Stimulated activated CD8-positive, alpha-beta memory T cell treated with anti-CD3 and anti-CD28 coated beads, Interleukin-4, amount 100 ng/mL, for 1 hour (primary cell): ENCODE measurements around the gene RXRA.

ENCODE experiments used
- DNase-seq, 2 donors: peaks; one replicate each; pipeline ENCODE4 v3.0.0-alpha.2; 2020; ENCODE audit warnings: low read depth in 2 of 2, low spot score in 1 of 2

The RXRA gene

GRCh38 chr9:134322781-134323241, 3.4 kb upstream of the RXRA start:
- no peak for DNase-seq

DNA sequence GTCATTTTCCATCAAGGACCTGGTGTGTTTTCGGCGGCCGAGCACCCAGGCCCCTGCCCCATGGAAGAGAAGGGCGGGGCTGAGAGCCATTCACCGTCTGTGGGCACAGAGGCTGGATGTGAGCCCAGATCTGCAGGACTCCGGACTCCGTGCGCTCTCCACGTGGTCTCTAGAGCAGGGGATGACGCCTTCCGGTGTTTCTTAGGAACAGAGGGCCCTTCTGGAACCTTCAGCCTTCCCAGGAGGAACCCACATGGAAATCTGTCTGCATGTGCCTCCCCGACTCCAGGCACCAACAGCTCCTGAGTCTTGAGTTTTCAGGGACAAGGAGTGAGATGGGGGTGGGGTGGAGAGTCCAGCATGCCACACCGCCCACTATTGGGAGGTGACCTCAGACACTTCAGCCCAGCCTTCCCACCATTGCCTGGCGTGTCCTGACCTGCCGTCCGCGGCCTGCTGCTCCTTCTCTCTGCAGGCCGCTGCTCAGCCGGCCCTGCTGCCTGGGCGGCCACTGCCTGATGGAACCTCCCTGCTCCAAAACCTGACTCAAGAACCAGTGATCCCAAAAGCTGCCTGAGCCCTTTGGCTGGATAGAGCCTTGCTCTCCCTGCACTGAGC, 2.4 kb upstream of the RXRA start:
- DNase-seq, result no peak

DNA sequence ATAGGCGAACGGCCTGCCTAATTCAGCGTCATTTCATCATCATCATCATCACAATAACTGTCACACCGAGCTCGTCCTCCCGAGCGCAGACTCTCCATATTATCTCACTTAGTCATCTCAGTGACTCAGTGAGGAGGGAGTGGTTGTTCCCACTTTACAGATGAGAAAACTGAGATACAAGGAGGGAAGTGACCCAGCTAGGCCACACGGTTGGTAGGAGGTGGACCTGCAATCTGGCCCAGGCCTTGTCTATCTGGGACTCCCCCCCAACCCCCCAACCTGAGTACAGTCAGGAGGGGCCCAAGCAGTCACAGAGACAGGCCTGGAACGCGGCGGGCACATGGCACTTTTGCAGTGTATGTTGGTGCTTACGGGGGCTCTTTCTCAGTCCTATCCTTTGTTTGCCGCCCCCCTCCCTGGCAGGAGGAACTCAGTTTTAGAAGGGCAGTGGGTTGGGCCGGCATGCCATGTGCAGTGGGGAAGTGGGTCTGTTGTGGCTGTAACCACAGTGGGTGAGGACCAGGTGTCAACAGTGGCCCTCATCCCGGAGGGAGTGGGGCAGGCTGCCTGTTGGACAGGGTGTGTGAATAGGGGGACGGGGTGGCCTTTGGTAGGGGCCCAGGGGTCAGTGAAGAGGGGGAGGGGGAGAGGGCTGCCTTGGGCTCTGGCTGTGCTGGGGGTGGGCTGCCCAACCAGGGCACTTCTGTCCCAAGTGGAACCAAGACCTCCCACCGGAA, 1.7 kb upstream of the RXRA start:
- no peak for DNase-seq

- DNase-seq, result no peak
These were observed 1.0 kb upstream of the RXRA start for GRCh38 chr9:134325096-134325812.

DNA sequence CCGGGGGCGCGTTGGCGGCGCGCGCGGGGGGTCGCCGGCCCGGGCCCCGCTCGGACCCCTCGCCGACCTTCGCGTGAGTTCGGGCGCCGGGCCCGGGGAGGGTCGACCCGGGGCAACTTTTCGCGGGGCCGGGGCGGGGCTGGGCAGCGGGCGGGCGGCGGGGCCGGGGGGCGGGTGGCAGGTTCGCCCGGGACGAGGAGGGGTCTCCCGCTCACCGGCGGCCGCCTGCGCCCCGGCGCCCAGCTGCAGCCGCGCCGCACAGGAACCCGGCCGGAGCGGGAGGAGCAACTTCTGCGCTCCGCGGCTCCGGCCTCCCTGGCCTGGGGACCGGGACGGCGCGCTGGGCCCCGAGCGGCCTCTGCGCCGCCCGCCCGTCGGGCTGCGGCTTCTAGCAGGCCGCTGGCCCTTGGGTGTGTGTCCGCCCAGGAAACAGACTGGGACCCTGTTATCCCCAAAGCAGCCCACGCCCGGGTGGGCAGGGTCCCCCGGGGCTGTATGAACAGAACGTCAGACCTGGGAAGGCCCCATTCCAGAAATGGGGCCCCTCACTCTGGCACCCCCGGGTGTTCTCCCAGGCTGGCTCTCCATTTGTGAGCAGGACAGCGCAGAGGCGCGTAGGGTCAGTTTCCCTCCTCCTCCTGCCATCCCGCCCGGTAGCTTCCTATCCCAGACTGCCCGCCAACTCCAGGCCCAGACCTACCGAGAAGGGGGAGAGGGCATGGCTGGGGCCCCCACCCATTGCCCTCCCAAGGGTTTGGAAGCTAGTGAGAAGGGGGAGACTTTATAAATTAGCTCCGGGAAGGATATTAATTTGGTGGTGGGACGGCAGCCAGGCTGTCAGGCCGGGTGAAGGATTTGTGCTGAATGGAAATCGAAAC, 708 bp downstream of the RXRA start:
- DNase-seq, result no peak

DNA sequence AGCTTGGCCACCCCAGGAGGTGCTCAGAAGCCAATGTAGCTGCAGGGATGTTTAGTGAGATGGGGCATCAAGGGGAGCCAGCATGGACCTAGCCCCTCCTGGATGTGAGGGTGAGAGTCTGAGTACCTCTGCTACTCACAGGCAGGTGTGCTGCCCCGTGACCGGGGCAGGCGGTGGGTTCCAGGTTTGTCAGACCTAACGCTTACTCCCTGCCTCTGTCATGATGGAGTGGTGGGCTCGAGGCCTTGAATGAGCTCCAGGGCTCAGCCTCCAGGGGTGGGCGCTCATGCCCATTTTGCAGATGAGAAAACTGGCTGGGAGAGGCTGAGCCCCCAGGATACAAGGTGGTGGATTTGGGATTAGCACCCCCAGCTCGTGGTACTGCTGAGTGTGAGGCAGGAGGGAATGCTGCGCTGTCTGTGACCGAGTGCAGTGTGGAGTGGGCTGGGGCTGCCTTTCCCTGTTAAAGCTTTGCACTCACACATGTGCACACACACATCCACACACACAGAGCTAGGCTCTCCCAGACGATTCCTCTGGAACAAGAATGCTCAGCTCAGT, 1.5 kb downstream of the RXRA start:
- no peak for DNase-seq

- no peak for DNase-seq
These were observed 2.1 kb downstream of the RXRA start for GRCh38 chr9:134328341-134328840.

GRCh38 chr9:134328841-134329575, 2.8 kb downstream of the RXRA start:
- DNase-seq, result no peak

DNA sequence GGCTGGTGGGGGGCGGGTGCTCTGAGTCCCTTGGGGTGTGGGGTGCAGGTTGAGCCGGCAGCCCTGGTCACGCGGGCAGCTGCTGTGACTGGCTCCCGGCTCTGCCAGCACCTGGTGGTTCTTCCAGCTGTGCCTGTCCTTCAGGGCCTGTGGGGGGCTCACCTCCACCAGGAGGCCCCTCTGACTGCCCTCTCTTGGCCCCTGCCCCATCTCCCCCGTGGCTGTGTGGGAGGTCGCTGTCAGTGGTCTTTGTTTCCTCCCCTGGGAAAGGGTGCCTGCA, 3.3 kb downstream of the RXRA start:
- no peak for DNase-seq

DNA sequence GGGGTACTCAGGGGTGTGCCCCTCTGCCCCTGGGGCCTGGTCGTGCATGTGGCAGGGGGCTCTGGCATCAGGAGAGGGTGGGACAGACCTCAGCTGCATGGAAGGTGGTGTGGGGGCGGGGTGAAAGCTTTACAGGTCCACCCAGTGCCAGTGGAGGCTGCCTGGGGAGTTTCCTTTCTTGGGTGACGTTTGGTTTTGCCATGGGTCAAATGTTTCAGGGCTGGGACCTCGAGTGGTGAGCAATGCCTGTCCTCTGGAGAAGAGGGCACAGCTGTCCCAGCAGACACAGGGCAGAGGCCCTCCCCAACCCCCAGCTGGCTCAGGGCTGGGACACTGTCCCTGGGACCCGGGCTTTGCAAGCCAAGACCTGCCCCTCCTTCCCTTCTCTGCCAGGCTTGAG, 3.6 kb downstream of the RXRA start:
- no peak for DNase-seq

DNA sequence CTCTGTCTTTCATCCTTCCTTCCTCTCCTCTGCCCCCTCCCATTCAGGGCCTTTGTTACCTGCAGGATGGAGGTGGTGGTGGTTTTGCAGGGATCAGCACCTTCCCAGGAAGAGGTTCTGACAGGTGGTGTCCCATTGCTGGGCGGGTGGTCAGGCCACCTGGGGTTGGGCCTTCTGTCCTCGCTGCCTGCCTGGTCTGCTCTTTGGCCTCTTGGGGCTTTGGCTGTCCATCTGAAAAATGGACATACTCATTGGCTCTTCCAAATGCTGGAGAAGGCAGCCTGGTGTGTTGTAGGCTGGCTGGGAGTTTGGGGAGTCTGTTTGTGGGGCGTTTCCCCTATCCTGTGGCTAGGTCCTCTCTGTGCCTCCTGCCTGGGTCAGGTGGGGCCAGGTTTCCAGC, 4.3 kb downstream of the RXRA start:
- no peak for DNase-seq

DNA sequence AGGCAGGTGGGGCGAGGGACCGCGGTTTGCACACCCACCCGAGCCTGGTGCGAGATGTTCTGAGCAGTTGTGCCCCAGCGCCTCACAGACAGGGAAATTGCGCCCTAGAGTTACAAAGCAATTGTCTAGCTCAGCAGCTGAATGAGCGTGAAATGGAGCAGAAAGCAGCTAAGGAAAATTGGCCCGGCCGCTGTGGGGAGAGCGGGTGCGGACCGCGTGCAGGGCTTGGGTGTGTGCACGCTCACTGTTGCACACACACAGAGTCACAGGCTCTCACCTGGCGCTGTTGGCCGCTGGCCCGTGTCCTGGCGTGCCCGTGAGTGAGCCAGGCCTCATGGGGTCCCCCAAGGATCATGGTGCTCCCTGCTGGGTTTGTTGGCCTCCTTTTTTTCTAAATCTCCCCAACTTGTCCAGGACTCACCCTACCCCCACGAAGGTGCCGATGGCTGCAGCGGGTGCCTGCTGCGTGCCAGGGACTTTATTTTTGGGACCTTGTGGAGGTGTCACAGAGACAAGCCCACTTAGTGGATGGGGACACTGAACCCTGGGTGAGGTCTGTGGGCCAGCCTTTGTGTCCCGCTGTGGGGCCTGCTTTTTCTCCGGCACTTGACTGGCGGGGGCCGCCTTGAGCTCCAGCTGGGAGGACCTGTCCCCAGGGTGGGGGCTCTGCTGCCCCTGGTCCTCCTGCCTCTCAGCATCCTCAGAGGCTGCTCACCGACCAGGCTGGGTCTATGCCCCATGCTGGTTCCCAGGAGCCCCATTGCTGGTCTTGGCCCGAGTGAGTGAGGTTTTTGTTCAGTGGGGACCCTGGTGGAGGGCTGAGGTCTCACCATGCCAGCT, 5.2 kb downstream of the RXRA start:
- no peak for DNase-seq

DNA sequence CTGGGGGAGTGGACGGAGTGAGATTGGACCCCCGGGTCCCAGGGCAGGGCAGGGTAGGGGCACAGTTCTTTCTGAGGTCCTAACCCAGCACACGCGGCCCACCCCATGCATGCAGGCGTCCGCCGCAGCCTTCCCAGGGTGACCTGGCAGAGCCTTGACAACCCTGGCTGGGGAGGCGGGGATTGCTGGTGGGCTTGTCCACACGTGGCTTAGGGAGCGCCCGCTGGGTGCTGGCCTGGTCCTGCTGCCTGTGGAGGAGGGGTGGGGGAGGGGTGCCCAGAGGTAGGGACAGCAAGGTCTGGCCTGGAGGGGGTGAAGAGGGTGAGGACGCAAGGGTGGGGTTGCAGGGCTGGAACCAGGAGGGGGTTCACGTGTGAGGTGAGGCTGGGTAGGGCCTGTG, 6.0 kb downstream of the RXRA start:
- DNase-seq, result no peak

DNA sequence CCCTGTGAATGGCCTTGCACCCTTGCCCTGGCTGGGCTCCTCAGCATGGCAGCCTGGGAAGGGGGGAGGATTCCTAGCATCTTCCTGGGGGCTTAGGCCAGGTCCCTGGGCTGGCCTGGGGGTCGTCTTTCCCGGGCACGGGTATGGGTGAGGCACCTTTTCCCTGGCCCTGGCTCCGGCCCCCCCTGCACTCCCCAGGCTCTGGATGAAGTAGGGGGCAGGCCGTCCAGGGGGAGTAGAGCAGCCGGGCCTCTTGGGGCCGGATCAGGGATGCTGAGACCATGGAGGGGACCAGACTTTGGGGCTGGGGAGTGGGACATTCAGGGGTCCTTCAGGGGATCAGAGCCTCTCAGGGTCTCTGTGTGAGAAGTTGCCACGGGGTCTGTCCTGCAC, 6.6 kb downstream of the RXRA start:
- DNase-seq, result no peak

DNA sequence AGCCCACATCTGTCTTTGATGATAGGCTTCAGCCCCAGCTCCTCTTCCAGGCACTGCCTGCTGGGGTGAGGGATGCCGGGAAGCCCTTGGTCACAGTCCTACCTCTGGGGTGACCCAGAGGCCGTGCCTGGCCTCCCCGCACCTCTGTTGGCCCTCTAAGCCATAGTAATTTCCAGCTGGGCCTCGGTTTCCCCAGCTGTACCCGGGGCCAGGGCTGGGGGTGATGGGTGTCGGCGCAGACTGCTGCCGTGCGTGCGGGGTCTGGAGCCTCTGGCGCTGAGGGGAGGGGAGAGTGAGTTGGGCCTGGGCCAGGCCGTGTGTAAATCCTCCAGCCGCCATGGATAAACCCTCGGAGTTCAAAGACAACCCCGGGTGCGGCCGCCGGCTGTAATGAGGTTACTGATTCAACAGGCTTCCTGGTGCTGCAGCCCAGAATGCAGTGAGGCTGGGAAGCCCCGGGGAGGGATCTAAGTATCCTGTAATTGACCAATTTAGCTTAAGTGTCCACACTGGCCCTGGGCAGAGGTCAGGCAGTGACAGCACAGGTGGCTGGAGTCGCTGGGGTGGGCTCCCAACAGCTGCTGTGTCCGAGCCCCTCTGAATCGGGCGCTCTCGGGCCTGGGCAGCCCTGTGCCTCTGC, 7.1 kb downstream of the RXRA start:
- no peak for DNase-seq

- no peak for DNase-seq
These were observed 7.8 kb downstream of the RXRA start for GRCh38 chr9:134333874-134334581.

- no peak for DNase-seq
These were observed 8.8 kb downstream of the RXRA start for GRCh38 chr9:134335061-134335460.

DNA sequence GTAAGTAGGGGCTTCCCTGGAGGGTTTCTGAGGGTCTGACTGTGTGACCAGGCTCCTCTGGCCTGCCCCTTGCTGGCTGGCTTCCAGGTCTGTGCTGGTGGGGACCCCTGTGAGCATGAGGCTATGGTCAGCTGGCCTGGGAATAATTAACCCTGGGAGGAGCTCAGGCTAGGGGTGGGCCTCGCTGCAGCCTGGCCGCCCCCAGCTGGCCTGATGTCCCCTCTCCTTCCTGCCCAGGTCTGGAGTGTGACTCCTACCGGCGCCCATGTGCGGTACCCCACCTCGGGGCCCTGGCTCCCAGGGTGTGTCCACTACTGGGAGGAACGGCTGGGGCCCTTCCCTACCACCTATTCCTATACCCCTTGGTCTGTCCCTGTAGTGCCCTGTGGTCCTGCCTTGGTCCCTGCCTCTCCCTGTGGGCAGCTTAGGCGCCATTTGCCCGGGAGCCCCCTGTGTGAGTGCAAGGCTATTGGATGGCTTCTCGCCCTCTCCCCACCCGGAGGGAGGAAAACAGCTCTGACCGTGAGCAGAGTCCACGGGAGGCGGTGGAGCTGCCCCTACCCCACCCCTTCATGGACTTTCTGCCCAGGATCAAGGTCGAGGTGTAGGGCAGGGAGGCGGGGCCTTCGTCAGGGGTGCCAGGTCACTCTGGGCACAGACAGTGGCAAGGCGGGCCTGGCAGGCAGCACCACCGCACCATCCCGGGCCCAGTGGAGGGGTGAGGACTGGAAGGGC, 9.4 kb downstream of the RXRA start:
- no peak for DNase-seq
